ENCODE measurements around the gene LAIR2. TPM values are rescaled to one million over a fixed set of nuclear protein-coding genes. Genes with fewer than 3 reads are reported as not detected.

Gene LAIR2
- total RNA-seq, 1 experiment from 2014 or later, result not detected

GRCh38 chr19:54532528-54532927 lies 29.9 kb downstream of the LAIR2 start:
- Histone ChIP-seq H3K4me1 (ENCODE audit: insufficient read depth, low read length, poor library complexity, severe bottlenecking) (no peaks in the 10 kb centered on the region), H3K27me3 (replicated peaks; ENCODE audit: insufficient read depth, low read depth, low read length, poor library complexity) (peaks cover 86% of the 10 kb centered on the region), H3K36me3 (ENCODE audit: insufficient read depth, low read length, poor library complexity, severe bottlenecking) (no peaks in the 10 kb centered on the region), H3K4me3 (ENCODE audit: low read depth, low read length, poor library complexity, severe bottlenecking) (no peak overlapping the region), H3K27ac (ENCODE audit: low read depth, low read length, poor library complexity, severe bottlenecking) (no peak overlapping the region), H3K9me3 (ENCODE audit: low read depth, low read length, poor library complexity, severe bottlenecking) (no peaks in the 10 kb centered on the region)
- intact Hi-C loops (cut with micrococcal nuclease; ENCODE audit: unreplicated experiment), result no loop called here
- no peak for TF ChIP-seq CTCF (conservative IDR thresholded peaks at IDR 0.05; ENCODE audit: low read depth, low read length)
- BruUV-seq (replicated peaks), result no TSS peak
- no peak for DNase-seq (ENCODE audit: low spot score)
- POLR2A ChIA-PET (ENCODE audit: low non-redundant PET), result no interaction called here
- CTCF ChIA-PET, result no interaction called here

DNA sequence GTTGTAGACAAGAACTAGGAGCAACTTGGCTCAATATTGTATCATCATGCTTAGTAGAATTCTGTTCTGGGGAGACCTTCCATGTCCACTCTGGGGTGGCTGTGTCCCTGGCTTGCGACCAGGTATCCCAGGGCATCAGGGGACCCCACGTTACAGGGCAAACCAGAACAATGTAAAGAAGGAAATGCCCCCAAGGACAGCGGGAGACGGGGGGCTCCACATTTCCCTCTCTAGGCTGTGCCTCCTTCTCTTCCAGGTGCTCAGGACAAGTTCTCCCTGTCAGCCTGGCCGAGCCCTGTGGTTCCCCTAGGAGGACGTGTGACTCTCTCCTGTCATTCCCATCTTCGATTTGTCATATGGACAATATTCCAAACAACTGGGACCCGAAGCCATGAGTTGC lies 30.8 kb downstream of the LAIR2 start:
- Histone ChIP-seq H3K36me3 (ENCODE audit: insufficient read depth, low read length, poor library complexity, severe bottlenecking) (no peaks in the 10 kb centered on the region), H3K27me3 (replicated peaks; ENCODE audit: insufficient read depth, low read depth, low read length, poor library complexity) (peaks cover 86% of the 10 kb centered on the region), H3K27ac (ENCODE audit: low read depth, low read length, poor library complexity, severe bottlenecking) (no peak overlapping the region), H3K4me1 (ENCODE audit: insufficient read depth, low read length, poor library complexity, severe bottlenecking) (no peaks in the 10 kb centered on the region), H3K4me3 (ENCODE audit: low read depth, low read length, poor library complexity, severe bottlenecking) (no peak overlapping the region), H3K9me3 (ENCODE audit: low read depth, low read length, poor library complexity, severe bottlenecking) (no peaks in the 10 kb centered on the region)
- no TSS peak for BruUV-seq (replicated peaks)
- no peak for DNase-seq (ENCODE audit: low spot score)
- ChIA-PET CTCF (no interaction called here), POLR2A (ENCODE audit: low non-redundant PET) (no interaction called here)
- TF ChIP-seq CTCF (conservative IDR thresholded peaks at IDR 0.05; ENCODE audit: low read depth, low read length) (no peak), EZH2 (IDR thresholded peaks at IDR 0.05; ENCODE audit: borderline replicate concordance, low read depth, low read length, poor library complexity, severe bottlenecking) (no peak)
- intact Hi-C loops (cut with micrococcal nuclease; ENCODE audit: unreplicated experiment), result no loop called here

- Histone ChIP-seq H3K4me1 (ENCODE audit: insufficient read depth, low read length, poor library complexity, severe bottlenecking) (no peaks in the 10 kb centered on the region), H3K9me3 (ENCODE audit: low read depth, low read length, poor library complexity, severe bottlenecking) (no peaks in the 10 kb centered on the region), H3K4me3 (ENCODE audit: low read depth, low read length, poor library complexity, severe bottlenecking) (no peak overlapping the region), H3K36me3 (ENCODE audit: insufficient read depth, low read length, poor library complexity, severe bottlenecking) (no peaks in the 10 kb centered on the region), H3K27me3 (replicated peaks; ENCODE audit: insufficient read depth, low read depth, low read length, poor library complexity) (peaks cover 79% of the 10 kb centered on the region), H3K27ac (ENCODE audit: low read depth, low read length, poor library complexity, severe bottlenecking) (no peak overlapping the region)
- POLR2A ChIA-PET (ENCODE audit: low non-redundant PET), result no interaction called here
- DNase-seq (ENCODE audit: low spot score), result no peak
- TF ChIP-seq EZH2 (IDR thresholded peaks at IDR 0.05; ENCODE audit: borderline replicate concordance, low read depth, low read length, poor library complexity, severe bottlenecking) (no peak), CTCF (conservative IDR thresholded peaks at IDR 0.05; ENCODE audit: low read depth, low read length) (no peak)
- CTCF ChIA-PET, result no interaction called here
- intact Hi-C loops (cut with micrococcal nuclease; ENCODE audit: unreplicated experiment), result no loop called here
- BruUV-seq (replicated peaks), result no TSS peak
These were observed 31.5 kb downstream of the LAIR2 start for GRCh38 chr19:54534156-54534555.

All from A673 (cell line).